ENCODE data around the gene SPRY1. TPM values are rescaled to one million over a fixed set of nuclear protein-coding genes. Genes with fewer than 3 reads are reported as not detected.

The SPRY1 gene
- total RNA-seq, 4 donors from 2014 or later = 113 to 381 (median 206) TPM

- H3K9me3 ChIP-seq = no peaks in the 10 kb centered on the region
- peaks cover 9% of the 10 kb centered on the region for H3K4me1 ChIP-seq
- H3K36me3 ChIP-seq = no peaks in the 10 kb centered on the region
- no peak overlapping the region for H3K4me3 ChIP-seq
- DNase-seq (ENCODE audit: low spot score in 2 of 2) = no peak
- TF ChIP-seq CTCF (IDR thresholded peaks at IDR 0.05) (no peak), EP300 (IDR thresholded peaks at IDR 0.05) (no peak), POLR2A (IDR thresholded peaks at IDR 0.05) (no peak), POLR2AphosphoS5 (IDR thresholded peaks at IDR 0.05) (no peak)
- H3K27ac ChIP-seq = no peak overlapping the region
- no peaks in the 10 kb centered on the region for H3K27me3 ChIP-seq
- 95% methylated on average over 3 of the region's 3 CpGs for WGBS
These were observed 56.6 kb downstream of the SPRY1 start for GRCh38 chr4:123453061-123453680.
